ES-I3 (cell line): ENCODE measurements around the gene IQSEC1.

ENCODE experiments used
- H3K36me3 ChIP-seq: 2 replicates; pipeline ENCODE4 v1.6.1; 2013; ENCODE audit warnings: mild to moderate bottlenecking, low read length, control low read depth, moderate library complexity; ENCODE audit not compliant: insufficient read depth
- H3K4me1 ChIP-seq: 2 replicates; pipeline ENCODE4 v1.6.1; 2013; ENCODE audit warnings: mild to moderate bottlenecking, control low read depth, low read length; ENCODE audit not compliant: insufficient read depth
- H3K9ac ChIP-seq: 2 replicates; pipeline ENCODE4 v1.6.1; 2013; ENCODE audit warnings: low read depth, mild to moderate bottlenecking, low read length, moderate library complexity
- H3K9me3 ChIP-seq: 2 replicates; pipeline ENCODE4 v1.6.1; 2013; ENCODE audit warnings: mild to moderate bottlenecking, low read length, moderate library complexity; ENCODE audit not compliant: control insufficient read depth, insufficient read depth

IQSEC1 gene

DNA sequence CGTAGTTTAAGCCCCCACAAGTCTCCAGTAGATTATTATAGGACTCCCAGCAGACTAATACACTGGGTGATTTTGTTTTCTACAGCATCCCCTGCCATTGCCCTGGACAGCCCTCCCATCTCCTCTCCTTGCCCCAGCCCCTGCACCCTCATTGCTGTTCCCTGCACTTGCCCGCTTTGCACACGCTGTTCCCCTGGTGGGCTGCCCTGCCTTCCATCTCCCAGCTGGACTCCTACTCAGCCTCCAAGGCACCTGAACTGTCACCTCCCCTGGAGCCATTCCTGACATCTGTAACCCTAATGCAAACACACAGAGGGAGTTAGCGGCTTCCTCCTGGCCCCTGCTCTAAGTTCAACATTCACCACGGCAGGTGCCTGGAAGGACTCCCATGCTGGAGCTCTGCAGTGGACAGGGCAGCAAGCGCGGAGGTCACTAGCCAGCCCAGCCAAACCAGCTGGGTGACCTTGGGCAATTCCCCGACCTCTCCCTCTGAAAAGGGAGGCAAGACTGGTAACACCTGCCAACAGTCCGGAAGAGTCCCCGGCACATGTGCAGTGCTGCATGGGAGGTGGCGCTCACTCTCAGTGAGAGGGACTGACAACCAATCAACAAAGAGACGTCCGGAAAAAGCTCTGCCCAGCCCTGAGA lies 38.8 kb upstream of the IQSEC1 start:
- H3K36me3 ChIP-seq: no peaks in the 10 kb centered on the region
- H3K9me3 ChIP-seq: no peaks in the 10 kb centered on the region
- H3K4me1 ChIP-seq: peaks cover 8% of the 10 kb centered on the region
- H3K9ac ChIP-seq: no peak overlapping the region

DNA sequence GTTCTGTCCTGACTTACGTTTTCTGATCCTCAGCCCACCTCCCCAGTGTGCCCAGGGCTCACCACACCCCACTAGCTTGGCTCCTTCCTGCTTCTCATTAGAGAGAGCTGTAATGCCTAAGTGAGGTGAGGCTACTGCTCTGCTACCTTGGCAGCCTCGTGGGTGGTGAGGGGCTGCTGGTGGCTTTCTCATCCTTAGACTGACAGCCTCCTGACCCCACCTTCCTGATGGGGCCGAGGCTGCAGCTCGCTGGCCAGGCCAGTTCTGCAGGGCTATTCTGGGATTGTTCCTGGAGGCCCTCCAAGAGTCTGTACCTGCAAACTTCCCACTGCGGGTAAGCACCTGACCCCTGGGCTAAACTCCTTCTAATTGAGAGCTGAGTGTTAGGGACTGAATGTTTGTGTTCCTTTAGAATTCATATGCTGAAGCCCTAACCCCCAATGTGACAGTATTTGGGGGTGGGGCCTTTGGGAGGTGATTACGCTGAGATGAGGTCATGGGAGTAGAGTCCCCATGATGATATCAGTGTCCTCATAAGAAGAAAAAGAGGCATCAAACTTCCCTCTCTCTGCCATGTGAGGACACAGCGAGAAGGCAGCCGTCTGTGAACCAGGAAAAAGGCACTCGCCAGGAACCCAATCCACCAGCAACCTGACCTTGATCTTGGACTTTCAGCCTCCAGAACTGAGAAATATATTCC lies 38.1 kb upstream of the IQSEC1 start:
- no peak overlapping the region for H3K9ac ChIP-seq
- no peaks in the 10 kb centered on the region for H3K9me3 ChIP-seq
- H3K36me3 ChIP-seq: no peaks in the 10 kb centered on the region
- H3K4me1 ChIP-seq: peaks cover 8% of the 10 kb centered on the region

DNA sequence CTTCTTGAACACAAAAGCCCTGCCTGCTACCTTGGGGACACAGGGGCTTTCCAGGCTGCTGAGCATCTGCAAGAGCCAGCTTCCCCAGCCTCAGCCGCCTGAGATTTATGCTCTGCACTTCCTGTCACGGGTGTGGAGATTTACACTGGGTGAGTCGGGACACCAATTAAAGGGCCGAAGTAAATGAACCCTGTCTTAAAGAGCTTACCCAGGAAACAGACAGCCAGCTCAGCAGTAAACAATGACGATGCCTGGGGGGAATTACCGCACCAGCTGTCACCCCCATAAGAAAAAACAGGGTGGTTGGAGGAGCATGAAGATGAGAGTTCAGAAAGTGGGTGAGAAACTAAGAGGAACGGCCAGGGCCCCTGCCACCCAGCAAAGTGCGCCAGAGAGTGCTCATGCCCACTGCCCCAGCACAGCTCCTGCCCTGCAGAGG lies 37.5 kb upstream of the IQSEC1 start:
- Histone ChIP-seq H3K9me3 (no peaks in the 10 kb centered on the region), H3K36me3 (no peaks in the 10 kb centered on the region), H3K9ac (no peak overlapping the region), H3K4me1 (peaks cover 8% of the 10 kb centered on the region)

DNA sequence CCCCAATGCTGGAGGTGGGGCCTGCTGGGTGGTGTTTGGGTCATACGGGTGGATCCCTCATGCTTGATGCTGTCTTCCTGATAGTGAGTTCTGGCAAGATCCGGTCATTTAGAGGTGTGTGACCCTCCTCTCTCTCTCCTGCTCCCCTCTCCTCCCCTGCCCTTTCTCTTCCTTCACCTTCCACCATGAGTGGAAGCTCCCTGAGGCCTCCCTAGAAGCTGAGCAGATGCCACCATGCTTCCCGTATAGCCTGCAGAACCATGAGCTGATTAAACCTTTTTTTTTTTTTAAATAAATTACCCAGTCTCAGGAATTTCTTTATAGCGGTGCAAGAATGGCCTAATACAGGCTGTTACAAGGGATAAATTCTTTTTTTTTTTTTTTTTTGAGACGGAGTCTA lies 36.3 kb upstream of the IQSEC1 start:
- no peak overlapping the region for H3K9ac ChIP-seq
- no peaks in the 10 kb centered on the region for H3K36me3 ChIP-seq
- peaks cover 8% of the 10 kb centered on the region for H3K4me1 ChIP-seq
- H3K9me3 ChIP-seq: no peaks in the 10 kb centered on the region

DNA sequence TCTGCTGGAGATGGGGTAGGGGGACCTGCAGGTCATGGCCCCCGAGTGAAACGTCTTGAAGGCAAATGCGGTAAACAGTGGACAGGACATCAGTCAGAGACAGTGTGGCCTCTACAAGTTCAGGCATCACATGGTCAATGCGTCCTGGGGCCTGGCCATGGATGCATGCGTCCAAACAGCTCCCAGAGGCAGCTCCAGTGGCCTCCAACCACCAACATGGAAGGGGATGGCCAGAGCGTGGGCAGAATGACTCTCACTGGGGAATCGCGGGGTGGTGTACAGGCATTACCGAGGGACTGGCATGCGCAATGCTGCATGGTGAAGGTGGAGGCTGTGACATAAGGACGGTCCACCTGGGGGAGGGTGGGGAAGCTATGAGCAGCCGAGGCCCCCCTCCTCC lies 35.6 kb upstream of the IQSEC1 start:
- H3K9me3 ChIP-seq: no peaks in the 10 kb centered on the region
- peaks cover 8% of the 10 kb centered on the region for H3K4me1 ChIP-seq
- no peak overlapping the region for H3K9ac ChIP-seq
- no peaks in the 10 kb centered on the region for H3K36me3 ChIP-seq

DNA sequence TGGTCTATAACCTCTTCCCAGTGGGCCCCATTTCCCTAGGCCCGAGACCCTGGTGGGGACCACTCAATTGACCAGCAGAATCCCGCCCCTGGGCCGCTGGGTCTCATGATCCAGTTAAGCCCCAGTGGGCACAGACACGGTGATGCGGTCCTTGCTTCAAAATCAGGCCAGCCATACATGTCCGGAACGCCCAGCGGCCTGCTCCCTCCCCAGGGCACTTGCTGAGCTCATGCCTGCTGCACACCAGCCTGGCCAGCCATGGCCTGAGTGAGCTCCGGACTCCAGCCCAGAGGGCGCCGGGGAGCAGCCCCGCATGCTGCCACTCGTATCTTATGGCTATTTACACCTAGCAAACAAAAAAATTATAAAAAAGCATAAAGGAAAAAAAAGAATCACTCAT lies 34.4 kb upstream of the IQSEC1 start:
- Histone ChIP-seq H3K9ac (no peak overlapping the region), H3K4me1 (peaks cover 8% of the 10 kb centered on the region), H3K9me3 (no peaks in the 10 kb centered on the region), H3K36me3 (no peaks in the 10 kb centered on the region)

DNA sequence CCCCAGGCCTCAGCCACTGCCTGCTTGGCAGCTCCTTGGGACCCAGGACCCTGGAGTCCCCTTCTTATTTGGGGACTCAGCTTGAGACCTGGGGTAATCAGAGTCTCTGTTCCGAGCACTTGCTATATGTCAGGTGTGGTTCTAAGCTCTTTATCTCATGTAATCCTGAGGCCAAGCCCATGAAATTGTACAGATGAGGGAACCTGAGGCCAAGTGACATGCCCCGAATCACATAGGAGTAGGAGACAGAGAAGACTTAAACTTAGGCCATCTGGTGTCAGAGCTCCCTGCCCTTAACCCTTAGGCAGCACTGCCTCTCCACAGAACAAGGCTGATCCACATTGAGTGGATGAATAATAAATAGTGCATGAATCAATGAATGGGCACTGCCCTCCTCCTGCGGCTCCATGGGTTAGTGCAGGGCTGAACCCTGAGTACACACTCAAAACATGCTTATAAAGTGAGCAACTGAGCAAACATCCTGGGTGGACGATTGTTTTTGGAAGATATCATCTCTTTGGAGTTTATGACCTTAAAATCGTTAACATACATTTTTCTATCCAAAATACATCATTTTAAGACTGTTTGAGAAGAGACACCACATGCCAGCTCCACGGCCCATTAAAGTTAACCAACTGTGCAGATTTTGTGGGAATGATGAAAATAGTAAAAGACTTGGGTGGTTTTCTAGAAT lies 33.2 kb upstream of the IQSEC1 start:
- no peak overlapping the region for H3K9ac ChIP-seq
- H3K36me3 ChIP-seq: no peaks in the 10 kb centered on the region
- peaks cover 8% of the 10 kb centered on the region for H3K4me1 ChIP-seq
- H3K9me3 ChIP-seq: no peaks in the 10 kb centered on the region

DNA sequence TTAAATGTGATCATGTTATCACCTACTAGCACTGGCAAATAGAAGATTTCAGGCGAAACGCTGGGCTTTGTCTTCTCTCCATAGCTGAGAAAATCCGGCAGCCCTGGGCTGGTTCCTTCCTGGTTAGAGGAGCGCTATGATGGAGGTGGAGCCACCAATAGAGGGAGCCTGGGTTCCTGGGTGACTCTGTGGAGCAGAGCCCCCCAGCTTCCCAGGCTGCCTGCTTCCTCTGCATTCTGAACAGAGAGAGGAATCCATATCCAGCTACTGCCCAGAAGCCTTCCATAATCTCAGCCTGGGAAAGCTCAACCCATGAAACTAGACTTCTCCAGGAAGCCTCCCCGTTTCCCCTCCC lies 32.6 kb upstream of the IQSEC1 start:
- Histone ChIP-seq H3K9me3 (no peaks in the 10 kb centered on the region), H3K36me3 (no peaks in the 10 kb centered on the region), H3K4me1 (peaks cover 4% of the 10 kb centered on the region), H3K9ac (no peak overlapping the region)

DNA sequence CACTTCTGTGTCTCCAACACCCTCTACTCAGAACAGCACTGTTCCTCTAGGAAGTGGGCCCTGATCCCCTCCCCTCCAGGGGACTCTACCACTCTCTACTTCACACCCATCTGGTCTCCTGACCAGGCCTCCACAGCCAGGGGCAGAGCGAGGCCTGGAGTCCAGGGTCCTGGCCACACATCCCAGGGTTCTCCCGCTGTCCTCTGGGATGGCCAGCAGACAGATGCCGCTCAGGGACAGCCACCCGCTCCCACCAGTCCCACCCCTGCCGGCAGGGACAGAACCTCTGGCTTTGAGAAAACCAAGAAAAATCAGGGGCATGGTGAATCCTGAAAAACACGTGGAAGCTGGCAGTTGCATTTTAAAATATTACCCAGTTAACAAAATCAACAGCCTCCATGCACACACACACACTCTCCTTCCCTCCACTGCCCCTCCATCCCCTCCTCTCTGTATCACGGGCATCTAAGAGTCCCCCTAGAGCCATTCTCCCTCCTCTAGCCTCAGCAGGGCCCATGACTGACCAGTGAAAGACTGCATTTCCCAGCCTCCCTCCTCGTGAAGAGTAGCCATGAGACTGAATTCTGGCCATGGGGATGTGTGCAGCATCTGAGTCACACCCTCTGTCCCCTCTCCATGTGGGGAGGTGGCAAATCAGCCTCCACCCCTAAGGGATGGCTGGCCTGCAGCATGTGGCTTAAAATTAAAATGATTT lies 32.1 kb upstream of the IQSEC1 start:
- Histone ChIP-seq H3K4me1 (no peaks in the 10 kb centered on the region), H3K36me3 (no peaks in the 10 kb centered on the region), H3K9ac (no peak overlapping the region), H3K9me3 (no peaks in the 10 kb centered on the region)

DNA sequence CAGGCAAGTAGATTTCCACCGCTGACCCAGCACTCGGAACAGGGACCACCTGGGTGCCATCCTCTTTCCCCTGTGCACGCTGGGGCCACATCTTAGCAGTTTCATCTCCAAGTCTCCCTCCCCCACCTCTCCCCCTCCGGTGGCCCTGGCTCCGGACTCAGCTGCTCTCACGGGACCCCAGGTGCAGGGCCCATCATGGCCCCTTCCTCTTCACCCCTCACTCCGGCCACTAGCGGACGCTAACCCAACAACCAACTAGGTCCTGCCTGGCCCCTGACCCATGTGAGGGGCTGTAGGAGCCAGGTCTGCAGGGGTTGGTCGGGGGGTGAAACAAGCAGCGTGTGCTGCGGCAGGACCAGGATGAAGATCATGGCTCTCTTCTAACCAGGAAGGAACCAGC lies 31.3 kb upstream of the IQSEC1 start:
- H3K9me3 ChIP-seq: no peaks in the 10 kb centered on the region
- H3K9ac ChIP-seq: no peak overlapping the region
- no peaks in the 10 kb centered on the region for H3K4me1 ChIP-seq
- H3K36me3 ChIP-seq: no peaks in the 10 kb centered on the region

DNA sequence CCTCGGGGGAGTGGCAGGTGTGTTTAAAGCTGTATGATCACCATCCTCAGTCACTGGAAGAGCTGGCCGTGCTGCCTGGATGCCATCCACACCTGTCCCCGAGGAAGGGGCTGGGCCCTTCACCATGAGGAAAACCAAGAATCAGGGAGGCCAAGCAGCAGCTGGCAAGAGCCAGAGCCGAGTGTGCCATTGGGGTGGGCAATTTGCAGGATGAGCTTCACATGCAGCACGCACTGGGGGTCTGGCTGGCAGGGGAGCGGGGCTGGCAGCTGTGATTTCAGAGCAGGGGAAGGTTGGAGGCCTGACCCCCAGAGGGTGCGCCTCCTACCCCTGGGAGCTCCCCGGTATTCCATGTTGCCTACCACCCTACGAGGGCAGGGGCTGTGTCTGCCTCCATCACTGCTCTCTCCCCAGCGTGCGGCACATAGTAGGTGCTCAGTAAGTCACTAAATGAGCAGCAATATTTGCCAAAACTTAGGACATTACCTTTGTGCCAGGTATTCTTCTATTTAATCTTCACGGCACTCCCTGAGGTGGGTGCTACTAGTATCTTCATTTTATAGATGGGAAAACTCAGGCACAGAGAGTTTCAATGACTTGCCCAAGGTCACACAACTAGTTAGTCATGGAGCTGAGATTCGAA lies 30.3 kb upstream of the IQSEC1 start:
- Histone ChIP-seq H3K9ac (no peak overlapping the region), H3K4me1 (no peaks in the 10 kb centered on the region), H3K36me3 (no peaks in the 10 kb centered on the region), H3K9me3 (no peaks in the 10 kb centered on the region)

DNA sequence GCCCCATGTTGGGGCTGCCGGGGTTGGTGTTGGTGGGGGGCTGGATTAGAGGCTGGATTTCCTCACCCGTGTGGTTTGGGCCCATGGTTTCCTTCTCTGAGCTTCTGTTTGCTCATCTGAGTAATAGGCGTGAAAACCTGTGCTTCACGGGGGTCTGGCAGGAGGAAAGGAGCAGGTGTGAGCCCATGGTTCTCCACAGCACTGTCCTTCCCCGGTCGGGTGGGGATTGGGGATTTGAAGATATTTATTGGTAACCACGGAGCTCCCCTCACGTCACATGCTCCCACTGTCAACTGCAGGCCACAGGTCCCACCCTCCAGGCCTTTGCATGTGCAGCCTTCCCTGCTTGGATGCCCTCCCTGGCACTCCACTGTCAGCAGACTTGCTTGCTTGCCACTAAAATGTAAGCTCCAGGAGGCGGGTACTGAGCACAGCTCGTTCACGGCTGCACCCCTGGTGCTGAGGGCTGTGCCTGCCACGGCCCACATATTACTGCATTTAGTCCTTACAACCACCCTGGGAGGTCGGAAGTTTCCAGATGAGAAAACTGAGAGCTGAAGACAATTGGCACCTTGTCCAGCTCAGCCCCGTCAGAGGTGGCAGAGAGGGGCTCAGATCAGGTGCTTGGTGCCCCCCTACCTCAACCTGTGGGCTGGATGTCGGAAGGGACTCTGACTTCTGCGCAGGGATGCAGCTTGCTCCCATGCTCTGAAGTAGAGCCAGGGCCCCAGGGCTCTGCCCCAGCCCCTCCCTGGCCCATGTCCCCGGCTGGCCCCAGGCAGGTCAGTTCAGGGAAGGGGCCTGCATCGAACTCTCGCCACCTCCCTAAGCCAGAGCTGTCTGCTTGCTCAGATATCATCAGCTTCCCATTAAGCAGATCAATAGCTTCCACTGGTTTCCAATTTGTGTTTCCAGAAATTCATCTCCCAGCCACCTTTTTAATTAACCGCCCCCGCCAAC lies 29.4 kb upstream of the IQSEC1 start:
- H3K9ac ChIP-seq: no peak overlapping the region
- no peaks in the 10 kb centered on the region for H3K9me3 ChIP-seq
- H3K4me1 ChIP-seq: no peaks in the 10 kb centered on the region
- no peaks in the 10 kb centered on the region for H3K36me3 ChIP-seq

DNA sequence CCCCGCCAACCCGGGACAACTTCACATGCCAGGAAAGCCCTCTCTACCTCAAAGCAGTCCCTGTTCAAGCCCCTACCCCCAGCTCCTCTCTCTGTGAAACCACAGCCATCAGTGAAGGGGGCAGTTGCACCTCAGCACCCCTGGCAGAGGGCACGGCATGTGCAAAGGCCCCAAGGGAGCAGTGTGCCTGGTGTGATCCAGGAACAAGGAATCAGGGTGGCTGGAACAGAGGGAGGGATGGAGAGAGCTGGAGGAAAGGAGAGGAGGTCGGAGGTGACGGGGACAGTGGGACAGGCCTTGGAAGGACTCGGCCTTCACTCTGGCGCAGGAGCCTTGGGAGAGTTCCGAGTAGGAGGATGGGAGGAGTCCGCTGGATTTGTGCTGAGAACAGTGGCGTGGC lies 26.5 kb upstream of the IQSEC1 start:
- no peaks in the 10 kb centered on the region for H3K36me3 ChIP-seq
- peaks cover 3% of the 10 kb centered on the region; the same call in 1 of the 2 replicates for H3K4me1 ChIP-seq
- no peaks in the 10 kb centered on the region for H3K9me3 ChIP-seq
- H3K9ac ChIP-seq: no peak overlapping the region
